Upper lobe of left lung (tissue), 4 donors: ENCODE results near the gene C4B.
"Not testable (repeated sequence)": the region's sequence is repeated elsewhere in the genome, so short reads cannot be mapped to it uniquely, and the experiment has no call there.

Experiments
- CTCF ChIP-seq, 6 experiments: fragments of 450-650 bp in 4 of 6; fragments of 200-600 bp in 2 of 6; sonication (generic) in 2 of 6; IDR thresholded peaks; one replicate each; pipeline ENCODE4 v1.5.1; 2016 to 2019; ENCODE audit warnings: antibody characterized with exemption in 6 of 6
- POLR2A ChIP-seq, 4 donors: fragments of 450-650 bp; IDR thresholded peaks; one replicate each; pipeline ENCODE4 v1.5.1; 2016 to 2017; ENCODE audit warnings: antibody characterized with exemption in 4 of 4, mild to moderate bottlenecking in 2 of 4
- POLR2AphosphoS5 ChIP-seq, 2 donors: sonication (generic); formaldehyde crosslinking; IDR thresholded peaks; one replicate each; pipeline ENCODE4 v1.5.1; 2017; ENCODE audit warnings: antibody characterized with exemption in 2 of 2

- not testable (repeated sequence) for TF ChIP-seq CTCF, POLR2A, POLR2AphosphoS5 (IDR thresholded peaks at IDR 0.05)
Measured at GRCh38 chr6:32041050-32041321, 26.4 kb downstream of the C4B start.
